GM23338 (cell line): Measurements from ENCODE around the gene CAP1. TPM values are rescaled to one million over a fixed set of nuclear protein-coding genes. Genes with fewer than 3 reads are reported as not detected.

Experiments used
- ATAC-seq: fragments of 200-7000 bp; cut with Tn5 transposase; 3 replicates; pipeline ENCODE4 v1.9.1; 2020
- DNase-seq: peaks from one replicate; pipeline ENCODE4 v3.0.0-alpha.2; 2015; ENCODE audit warnings: low spot score
- H2AFZ ChIP-seq: fragments of 200-600 bp; sonication (generic); 2 replicates; pipeline ENCODE4 v1.8.0; 2016; ENCODE audit warnings: antibody characterized with exemption, mild to moderate bottlenecking, moderate library complexity
- H3F3A ChIP-seq: fragments of 200-600 bp; sonication (generic); replicated peaks from 2 replicates; pipeline ENCODE4 v1.8.0; 2017; ENCODE audit warnings: antibody characterized with exemption, mixed run types, low read depth
- H3K27ac ChIP-seq: fragments of 200-600 bp; sonication (generic); 2 replicates; pipeline ENCODE4 v1.6.1; 2016; ENCODE audit warnings: low read depth
- H3K27me3 ChIP-seq: fragments of 200-600 bp; sonication (generic); 2 replicates; pipeline ENCODE4 v1.8.0; 2016; ENCODE audit warnings: mild to moderate bottlenecking, mixed run types, moderate library complexity; ENCODE audit not compliant: insufficient read depth
- H3K36me3 ChIP-seq: fragments of 200-600 bp; sonication (generic); 2 replicates; pipeline ENCODE4 v1.8.0; 2016; ENCODE audit warnings: mild to moderate bottlenecking; ENCODE audit not compliant: insufficient read depth
- H3K4me1 ChIP-seq: fragments of 200-600 bp; sonication (generic); 2 replicates; pipeline ENCODE4 v1.8.0; 2016; ENCODE audit warnings: mild to moderate bottlenecking, moderate library complexity; ENCODE audit not compliant: insufficient read depth
- H3K4me2 ChIP-seq: fragments of 200-600 bp; sonication (generic); 2 replicates; pipeline ENCODE4 v1.7.1; 2017; ENCODE audit warnings: mixed run types
- H3K4me3 ChIP-seq: fragments of 200-600 bp; sonication (generic); 2 replicates; pipeline ENCODE4 v1.6.1; 2016; ENCODE audit warnings: mixed run types
- H3K79me2 ChIP-seq: fragments of 200-600 bp; sonication (generic); replicated peaks from 2 replicates; pipeline ENCODE4 v1.8.0; 2017; ENCODE audit warnings: mild to moderate bottlenecking; ENCODE audit not compliant: insufficient read depth
- H3K9me2 ChIP-seq: fragments of 200-600 bp; sonication (generic); 2 replicates; pipeline ENCODE4 v1.8.0; 2017; ENCODE audit not compliant: insufficient read depth
- H4K20me1 ChIP-seq: fragments of 200-600 bp; sonication (generic); replicated peaks from 2 replicates; pipeline ENCODE4 v1.8.0; 2017; ENCODE audit warnings: mild to moderate bottlenecking; ENCODE audit not compliant: insufficient read depth
- H3K27ac Mint-ChIP-seq: 2 replicates; pipeline ENCODE4 v1.8.0; 2020; ENCODE audit warnings: inconsistent platforms, mild to moderate bottlenecking, moderate library complexity, mixed read lengths
- H3K27me3 Mint-ChIP-seq: 3 replicates; pipeline ENCODE4 v1.8.0; 2022; ENCODE audit warnings: low read depth, mild to moderate bottlenecking, moderate library complexity, mixed read lengths, inconsistent platforms; ENCODE audit not compliant: insufficient read depth, poor library complexity
- H3K36me3 Mint-ChIP-seq: 3 replicates; pipeline ENCODE4 v1.8.0; 2021; ENCODE audit warnings: low read depth, mild to moderate bottlenecking, inconsistent platforms, moderate library complexity, mixed read lengths
- H3K4me1 Mint-ChIP-seq: 3 replicates; pipeline ENCODE4 v1.8.0; 2020; ENCODE audit warnings: mild to moderate bottlenecking, inconsistent platforms, mixed read lengths
- H3K4me3 Mint-ChIP-seq: 3 replicates; pipeline ENCODE4 v1.8.0; 2021; ENCODE audit warnings: moderate library complexity, mild to moderate bottlenecking, inconsistent platforms, mixed read lengths
- H3K9me3 Mint-ChIP-seq: 3 replicates; pipeline ENCODE4 v1.8.0; 2020; ENCODE audit warnings: moderate library complexity, mild to moderate bottlenecking, inconsistent platforms, mixed read lengths
- EZH2 ChIP-seq: fragments of 200-600 bp; sonication (generic); IDR thresholded peaks from one replicate; pipeline ENCODE4 v1.8.0; 2017; ENCODE audit warnings: antibody characterized with exemption, mild to moderate bottlenecking, low read depth; ENCODE audit not compliant: unreplicated experiment
- JUNB ChIP-seq: IDR thresholded peaks from one replicate; pipeline ENCODE4 v1.6.1; 2016; ENCODE audit warnings: antibody characterized with exemption; ENCODE audit not compliant: unreplicated experiment
- NANOG ChIP-seq: IDR thresholded peaks from 2 replicates; pipeline ENCODE4 v1.6.1; 2016; ENCODE audit warnings: antibody characterized with exemption, borderline replicate concordance
- POLR2AphosphoS5 ChIP-seq: IDR thresholded peaks from 2 replicates; pipeline ENCODE4 v1.6.1; 2016; ENCODE audit warnings: antibody characterized with exemption, low read depth
- REST ChIP-seq: IDR thresholded peaks from one replicate; pipeline ENCODE4 v1.6.1; 2018; ENCODE audit warnings: antibody characterized with exemption; ENCODE audit not compliant: unreplicated experiment
- STAT1 ChIP-seq: IDR thresholded peaks from one replicate; pipeline ENCODE4 v1.6.1; 2016; ENCODE audit warnings: antibody characterized with exemption; ENCODE audit not compliant: unreplicated experiment
- ZNF462 ChIP-seq: fragments of 250-450 bp; sonication (Bioruptor Pico); IDR thresholded peaks from 2 replicates; pipeline ENCODE4 v1.5.0; 2020; ENCODE audit warnings: mild to moderate bottlenecking, moderate library complexity
- polyA plus RNA-seq: library from polyadenylated mRNA; unstranded; fragments of >200 nt; fragmentation: Nextera tagmentation; extraction: Ambion mirVana; gene quantifications from 2 replicates; pipeline ENCODE4 v1.2.1, GENCODE V29; 2016
- total RNA-seq: library from RNA; depleted of rRNA; stranded (reverse); fragments of >200 nt; shearing (Covaris generic); gene quantifications from 2 replicates; pipeline ENCODE4 v1.2.3, GENCODE V29; 2014
- TF ChIP-seq, protein P1 (sequence below): IDR thresholded peaks from 2 replicates; pipeline ENCODE4 v1.6.1; 2016; ENCODE audit warnings: antibody characterized with exemption

The CAP1 gene
- total and polyA plus RNA-seq, 2 experiments from 2014 or later: 133 to 254 TPM

DNA sequence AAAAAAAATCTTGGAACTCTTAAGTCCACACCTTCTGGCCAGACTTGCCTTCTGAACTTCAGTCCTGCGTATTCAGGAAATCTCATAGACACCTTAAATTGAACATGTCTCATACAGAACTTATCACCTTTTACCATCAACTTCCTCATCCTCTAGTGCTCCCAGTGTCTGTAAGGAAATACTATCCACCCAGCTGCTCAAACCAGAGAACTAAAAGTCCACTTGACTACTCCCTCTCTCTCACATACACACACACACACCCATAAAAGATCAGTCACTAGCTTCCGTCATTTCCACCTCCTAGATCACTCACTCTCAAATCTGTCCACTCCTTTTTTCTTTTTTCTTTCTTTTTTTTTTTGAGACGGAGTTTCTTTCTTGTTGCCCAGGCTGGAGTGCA lies 10.9 kb upstream of the CAP1 start (continued):
- TF ChIP-seq ZNF462 (CRISPR knock-in tag): no peak
- TF ChIP-seq STAT1: no peak
- TF ChIP-seq POLR2AphosphoS5: no peak
- no peak for TF ChIP-seq NANOG
- TF ChIP-seq EZH2: no peak

DNA sequence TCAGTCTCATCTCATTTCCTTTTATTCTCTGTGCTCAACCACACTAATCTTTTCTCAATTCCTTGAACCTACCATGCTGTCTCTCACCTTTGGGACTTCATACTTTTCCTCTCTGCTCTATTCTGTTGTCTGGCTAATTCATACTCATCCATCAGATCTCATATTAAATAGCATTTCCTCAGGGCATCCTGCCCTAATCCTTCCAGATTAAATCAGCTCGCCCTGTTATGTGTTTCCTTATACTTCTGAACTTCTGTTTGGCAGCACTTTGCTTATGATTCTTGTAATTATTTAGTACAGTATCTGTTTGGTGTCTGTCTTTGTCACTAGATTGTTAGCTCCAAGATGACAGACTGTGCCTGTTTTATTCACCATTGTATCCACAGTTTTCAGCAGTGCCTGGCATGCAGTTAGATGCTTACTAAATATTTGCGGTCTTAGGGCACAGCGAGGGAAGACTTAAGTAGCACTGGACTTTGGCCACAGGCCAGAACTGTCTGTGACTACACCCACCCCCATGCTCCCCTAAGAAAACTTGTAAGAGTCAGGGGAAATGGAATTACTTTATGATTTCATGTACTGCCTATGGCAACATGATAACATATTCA lies 9.9 kb upstream of the CAP1 start:
- H3K4me3 Mint-ChIP-seq: no peak overlapping the region

More for the DNA sequence above, 9.9 kb upstream of the CAP1 start:
- Histone ChIP-seq H3K27ac (no peak overlapping the region), H3K4me3 (no peak overlapping the region), H3K79me2 (no peaks in the 10 kb centered on the region), H4K20me1 (no peaks in the 10 kb centered on the region), H3F3A (no peaks in the 10 kb centered on the region), H2AFZ (no peak overlapping the region), H3K36me3 (no peaks in the 10 kb centered on the region), H3K27me3 (no peaks in the 10 kb centered on the region), H3K4me2 (no peak overlapping the region), H3K4me1 (no peaks in the 10 kb centered on the region), H3K9me2 (no peaks in the 10 kb centered on the region)
- Mint-ChIP-seq H3K27me3 (peaks cover 1% of the 10 kb centered on the region), H3K4me1 (peaks cover 4% of the 10 kb centered on the region; the same call in 1 of the 3 replicates), H3K27ac (no peak overlapping the region), H3K36me3 (no peaks in the 10 kb centered on the region), H3K9me3 (no peaks in the 10 kb centered on the region)
- ATAC-seq (no peak), DNase-seq (no peak)
- no peak for TF ChIP-seq POLR2AphosphoS5
- no peak for TF ChIP-seq REST
- TF ChIP-seq, protein P1, sequence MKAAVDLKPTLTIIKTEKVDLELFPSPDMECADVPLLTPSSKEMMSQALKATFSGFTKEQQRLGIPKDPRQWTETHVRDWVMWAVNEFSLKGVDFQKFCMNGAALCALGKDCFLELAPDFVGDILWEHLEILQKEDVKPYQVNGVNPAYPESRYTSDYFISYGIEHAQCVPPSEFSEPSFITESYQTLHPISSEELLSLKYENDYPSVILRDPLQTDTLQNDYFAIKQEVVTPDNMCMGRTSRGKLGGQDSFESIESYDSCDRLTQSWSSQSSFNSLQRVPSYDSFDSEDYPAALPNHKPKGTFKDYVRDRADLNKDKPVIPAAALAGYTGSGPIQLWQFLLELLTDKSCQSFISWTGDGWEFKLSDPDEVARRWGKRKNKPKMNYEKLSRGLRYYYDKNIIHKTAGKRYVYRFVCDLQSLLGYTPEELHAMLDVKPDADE: no peak
- TF ChIP-seq JUNB: no peak
